IPS DF 19.7 (cell line): ENCODE data around the gene SH2D4B.
"Not testable (repeated sequence)": the region's sequence is repeated elsewhere in the genome, so short reads cannot be mapped to it uniquely, and the experiment has no call there.

ENCODE experiments used
- DNase-seq: peaks from one replicate; pipeline ENCODE4 v3.0.0-alpha.2; 2013; ENCODE audit warnings: low read depth, low spot score

The SH2D4B gene

GRCh38 chr10:80542652-80543318, 5.1 kb downstream of the SH2D4B start:
- no peak for DNase-seq

DNA sequence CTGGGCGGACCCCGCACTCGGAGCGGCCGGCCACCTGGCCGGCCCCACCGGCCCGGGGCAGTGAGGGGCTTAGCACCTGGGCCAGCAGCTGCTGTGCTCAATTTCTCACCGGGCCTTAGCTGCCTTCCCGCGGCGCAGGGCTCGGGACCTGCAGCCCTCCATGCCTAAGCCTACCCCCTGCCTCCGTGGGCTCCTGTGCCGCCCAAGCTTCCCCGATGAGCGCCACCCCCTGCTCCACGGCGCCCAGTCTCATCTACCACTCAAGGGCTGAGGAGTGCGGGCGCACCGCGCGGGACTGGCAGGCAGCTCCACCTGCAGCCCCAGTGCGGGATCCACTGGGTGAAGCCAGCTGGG, 5.6 kb downstream of the SH2D4B start:
- DNase-seq, result not testable (repeated sequence)

DNA sequence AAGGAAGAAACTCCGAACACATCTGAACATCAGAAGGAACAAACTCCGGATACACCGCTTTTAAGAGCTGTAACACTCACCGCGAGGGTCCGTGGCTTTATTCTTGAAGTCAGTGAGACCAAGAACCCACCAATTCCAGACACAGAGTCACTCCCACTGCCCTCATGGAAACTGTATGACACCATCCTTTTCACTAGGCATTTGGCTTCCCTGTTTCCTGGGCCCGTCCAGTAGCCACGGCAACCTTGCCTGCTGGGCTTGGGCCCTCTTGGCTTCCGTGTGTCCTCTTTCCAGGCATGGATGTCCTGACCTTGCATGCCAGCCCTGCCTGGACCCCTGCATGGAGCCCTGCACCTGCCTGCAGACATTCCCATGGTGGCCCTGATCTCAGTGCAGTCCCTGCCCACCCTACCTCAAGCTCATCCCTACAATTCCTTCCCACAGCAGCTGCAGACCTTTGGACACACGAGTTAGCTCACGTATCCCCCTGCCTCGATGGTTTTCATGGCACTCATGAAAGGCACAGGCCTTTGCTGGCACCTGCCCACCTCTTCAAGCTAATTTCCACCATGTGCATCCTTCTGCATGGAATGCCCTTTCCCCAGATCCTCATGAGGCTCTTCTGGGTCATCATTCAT, 6.7 kb downstream of the SH2D4B start:
- DNase-seq, result no peak

DNA sequence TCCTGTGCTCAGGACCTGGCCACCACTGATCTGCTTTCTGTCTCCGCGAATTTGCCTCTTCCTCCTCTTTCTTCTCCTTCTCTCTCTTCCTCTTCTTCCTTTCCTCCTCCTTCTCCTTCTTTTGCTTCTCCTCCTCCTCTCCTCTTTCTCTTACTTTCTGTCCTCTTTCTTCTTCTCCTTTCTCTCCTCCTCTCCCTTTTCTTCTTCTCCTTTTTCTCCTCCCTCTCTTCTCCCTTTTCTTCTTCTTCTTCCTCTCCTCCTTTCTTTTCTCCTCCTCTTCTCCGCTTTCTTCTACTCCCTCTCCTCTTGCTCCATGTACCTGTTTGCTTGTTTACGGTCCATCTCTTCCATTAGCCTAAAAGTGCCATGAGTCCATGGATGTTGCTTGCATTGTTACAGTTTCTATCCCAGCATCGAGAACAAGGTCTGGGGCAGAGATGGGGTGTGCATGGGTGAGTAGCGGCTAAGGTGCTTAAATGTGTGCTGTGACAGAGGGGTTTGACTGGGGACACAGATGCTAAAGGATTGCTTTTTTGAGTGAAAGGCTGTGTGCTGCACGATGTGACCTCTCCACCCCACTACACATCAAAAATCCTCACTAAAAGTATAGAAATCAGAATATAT, 7.7 kb downstream of the SH2D4B start:
- no peak for DNase-seq

GRCh38 chr10:80552151-80552646, 14.5 kb downstream of the SH2D4B start:
- no peak for DNase-seq

GRCh38 chr10:80553436-80553835, 15.7 kb downstream of the SH2D4B start:
- no peak for DNase-seq

DNA sequence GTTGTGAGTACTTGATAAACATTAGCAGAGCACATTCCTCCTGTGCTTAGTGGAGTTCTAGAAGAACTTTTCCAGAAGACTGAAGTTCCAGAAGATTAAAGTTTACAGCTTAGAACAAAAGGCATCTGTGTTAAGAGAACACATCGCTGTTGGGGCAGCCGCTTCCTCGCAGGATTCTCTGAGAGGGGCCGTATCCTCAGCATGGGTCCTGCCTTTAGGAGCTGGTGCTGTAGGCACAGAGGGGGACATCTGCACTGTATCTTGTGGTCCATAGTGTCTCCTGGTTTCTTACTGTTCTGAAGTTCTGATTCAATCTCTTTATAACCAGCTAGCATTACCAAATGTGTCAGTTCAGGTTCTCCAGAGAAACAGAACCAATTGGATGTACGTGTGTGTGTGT, 16.3 kb downstream of the SH2D4B start:
- no peak for DNase-seq

- DNase-seq, result no peak
Observed at GRCh38 chr10:80555415-80555814, 17.7 kb downstream of the SH2D4B start.

DNA sequence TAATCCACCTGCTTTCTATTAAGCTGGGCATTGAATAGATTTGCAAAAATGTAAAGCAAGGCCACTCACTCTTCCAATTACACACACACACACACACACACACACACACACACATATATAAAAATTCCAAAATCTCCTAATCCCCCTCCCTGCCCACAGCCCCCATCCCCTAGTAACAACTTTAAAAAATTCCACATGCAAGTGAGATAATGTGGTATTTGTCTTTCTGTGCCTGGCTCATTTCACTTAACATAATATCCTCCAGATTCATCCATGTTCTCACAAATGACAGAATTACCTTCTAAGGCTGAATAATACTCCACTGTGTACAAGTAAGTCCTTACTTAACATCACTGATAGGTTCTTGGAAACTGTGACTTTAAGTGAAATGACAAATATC, 24.2 kb downstream of the SH2D4B start:
- no peak for DNase-seq

DNA sequence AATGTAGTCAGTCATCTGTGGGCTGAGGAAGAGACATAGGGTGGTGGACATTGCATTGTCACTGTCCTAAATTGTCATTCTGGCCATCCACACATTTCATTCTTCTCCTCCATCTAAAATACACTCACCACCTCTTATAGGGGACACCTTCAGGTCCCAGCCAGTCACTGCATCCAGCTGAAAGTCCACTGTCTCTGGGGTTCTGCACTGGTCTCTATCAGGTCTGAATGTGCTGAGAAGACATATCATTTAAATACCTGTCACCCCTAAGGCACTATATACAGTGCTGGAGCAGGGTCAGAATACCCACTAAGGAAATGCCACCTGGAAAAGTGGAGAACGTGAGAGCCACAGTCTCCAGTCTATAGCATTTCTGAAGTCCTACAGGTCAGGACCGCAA, 29.6 kb downstream of the SH2D4B start:
- DNase-seq, result no peak

- DNase-seq, result no peak
Observed at GRCh38 chr10:80569131-80569895, 31.6 kb downstream of the SH2D4B start.

DNA sequence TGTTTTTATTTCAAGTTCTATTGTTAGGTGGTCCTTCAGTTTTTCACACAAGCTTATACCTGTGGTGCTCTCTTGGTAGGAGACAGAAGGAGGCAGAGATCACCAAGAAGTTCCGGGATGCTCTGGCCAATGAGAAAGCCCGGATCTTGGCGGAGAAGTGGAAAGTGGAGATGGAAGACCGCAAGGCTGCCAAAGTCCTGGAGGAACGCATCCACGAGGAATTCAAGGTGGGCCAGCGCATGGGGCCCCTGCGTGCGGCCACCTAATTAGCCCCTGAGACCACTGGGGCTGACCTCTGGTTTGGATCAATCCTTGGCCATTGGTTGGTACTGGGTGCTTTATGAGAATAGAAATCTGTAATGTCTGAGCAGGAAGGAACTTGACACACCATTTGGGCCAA, 33.6 kb downstream of the SH2D4B start:
- no peak for DNase-seq

DNA sequence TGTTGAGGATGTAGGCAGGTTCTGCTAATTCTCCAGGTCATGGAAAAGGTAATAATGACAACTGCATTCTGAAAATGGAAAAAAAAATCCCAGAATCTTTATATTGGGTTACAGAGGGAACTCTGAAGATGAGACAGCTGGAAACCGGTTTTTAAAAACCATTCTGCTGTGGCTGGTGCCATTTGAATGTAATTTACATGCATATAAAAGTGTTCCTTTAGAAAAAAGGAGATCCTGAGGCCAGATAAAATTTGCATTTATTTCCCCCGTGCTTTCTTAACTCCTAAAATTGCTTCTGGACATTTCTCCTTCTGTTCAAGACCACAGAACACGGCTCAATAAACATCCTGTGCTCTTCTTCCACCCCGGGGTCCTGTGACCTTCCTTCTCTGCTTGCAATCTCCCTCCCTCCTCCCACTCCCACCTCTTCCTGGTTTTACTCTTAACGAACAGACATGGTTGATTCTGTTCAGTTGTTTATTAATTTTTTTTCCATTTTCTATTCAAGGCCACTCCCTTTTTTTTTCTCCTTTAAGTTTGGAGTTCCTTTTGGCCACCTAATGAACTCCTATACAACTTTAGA, 41.6 kb downstream of the SH2D4B start:
- DNase-seq, result no peak

GRCh38 chr10:80579849-80580637, 42.3 kb downstream of the SH2D4B start:
- no peak for DNase-seq

DNA sequence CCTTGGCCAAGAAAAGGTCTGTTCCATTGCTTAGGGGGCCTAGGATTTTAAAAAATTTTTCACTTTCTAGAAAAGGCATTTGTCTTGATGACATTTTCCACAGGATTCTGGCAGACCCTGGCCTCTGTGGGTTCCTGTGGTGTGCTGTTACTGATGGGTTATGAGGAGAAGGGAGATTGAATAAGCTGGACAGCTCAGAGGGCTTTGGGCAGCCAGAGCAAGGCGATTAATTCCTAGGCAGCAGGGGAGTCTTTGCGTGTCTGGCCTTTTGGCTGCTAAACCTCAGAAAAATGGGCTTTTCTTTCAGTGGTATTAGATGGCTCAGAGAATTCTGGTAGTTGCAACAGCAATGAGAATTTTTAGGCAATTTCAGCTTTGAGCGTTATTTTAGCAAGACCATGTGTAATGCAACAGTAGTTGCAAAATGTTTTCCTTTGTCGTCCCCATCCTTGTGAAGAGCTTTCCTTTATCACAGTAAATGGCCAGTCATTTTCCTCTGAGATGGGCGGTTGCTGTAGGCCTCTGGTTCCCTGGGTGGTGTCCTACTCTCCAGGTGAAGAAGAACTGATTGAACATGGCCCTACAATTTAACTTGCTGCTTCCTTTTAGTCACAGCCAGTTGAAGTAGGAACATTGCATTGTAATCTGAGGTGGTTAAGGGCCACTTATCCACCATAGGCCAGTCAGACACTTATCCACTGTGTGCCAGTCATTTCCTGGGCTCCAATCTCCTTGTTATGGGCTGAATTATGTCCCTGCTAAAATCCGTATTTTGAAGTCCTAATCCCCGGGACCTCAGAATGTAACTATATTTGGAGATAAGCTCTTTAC, 43.2 kb downstream of the SH2D4B start:
- DNase-seq, result no peak

- DNase-seq, result no peak
Observed at GRCh38 chr10:80581469-80581835, 43.8 kb downstream of the SH2D4B start.

GRCh38 chr10:80582286-80582960, 44.7 kb downstream of the SH2D4B start:
- no peak for DNase-seq

GRCh38 chr10:80583685-80584084, 46.0 kb downstream of the SH2D4B start:
- no peak for DNase-seq

DNA sequence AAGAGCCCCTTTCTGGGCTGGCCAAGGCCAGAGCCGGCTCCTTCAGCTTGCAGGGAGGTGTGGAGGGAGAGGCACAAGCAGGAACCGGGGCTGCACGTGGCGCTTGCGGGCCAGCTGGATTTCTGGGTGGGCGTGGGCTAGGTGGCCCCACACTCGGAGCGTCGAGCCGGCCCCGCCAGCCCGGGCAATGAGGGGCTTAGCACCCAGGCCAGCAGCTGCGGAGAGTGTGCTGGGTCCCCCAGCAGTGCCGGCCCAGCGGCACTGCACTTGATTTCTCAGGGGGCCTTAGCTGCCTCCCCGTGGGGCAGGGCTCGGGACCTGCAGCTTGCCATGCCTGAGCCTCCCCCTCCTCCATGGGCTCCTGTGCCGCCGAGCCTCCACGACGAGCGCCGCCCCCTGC, 48.1 kb downstream of the SH2D4B start:
- no peak for DNase-seq

DNA sequence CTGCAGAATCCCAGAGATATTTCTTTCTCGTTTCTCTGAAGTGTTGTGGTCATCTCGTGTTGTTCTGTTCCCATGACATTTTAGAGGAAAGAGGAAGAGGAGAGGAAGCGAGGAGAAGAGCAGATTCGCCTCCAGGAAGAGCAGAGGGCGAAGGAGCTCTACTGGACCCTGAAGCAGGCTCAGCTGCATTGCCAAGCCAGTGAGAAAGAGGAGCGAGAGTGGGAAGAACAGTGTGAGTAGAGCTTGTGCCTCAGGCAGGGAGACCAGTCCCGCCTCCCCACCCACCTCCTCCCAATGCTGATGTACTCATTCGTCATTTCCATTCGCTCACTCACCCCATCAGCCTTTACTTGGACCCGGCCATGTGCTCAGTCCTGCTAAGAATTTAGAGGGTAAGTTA, 50.8 kb downstream of the SH2D4B start:
- DNase-seq, result no peak
